Parathyroid adenoma (tissue), 2 donors: Measurements from ENCODE around the gene RPN2.

Source experiments
- H2AFZ ChIP-seq: fragments of 300-600 bp; sonication (generic); one replicate; pipeline ENCODE4 v1.7.0; 2017; ENCODE audit warnings: antibody characterized with exemption, mild to moderate bottlenecking
- H3K27ac ChIP-seq: fragments of 300-600 bp; sonication (generic); one replicate; pipeline ENCODE4 v1.7.0; 2017
- H3K27me3 ChIP-seq: fragments of 300-600 bp; sonication (generic); one replicate; pipeline ENCODE4 v1.7.0; 2017; ENCODE audit warnings: low read length; ENCODE audit not compliant: control insufficient read depth, insufficient read depth
- H3K36me3 ChIP-seq: fragments of 300-600 bp; sonication (generic); one replicate; pipeline ENCODE4 v1.7.0; 2017; ENCODE audit warnings: low read length; ENCODE audit not compliant: control insufficient read depth, insufficient read depth
- H3K4me1 ChIP-seq: fragments of 300-600 bp; sonication (generic); one replicate; pipeline ENCODE4 v1.7.0; 2017; ENCODE audit warnings: control low read depth
- H3K4me2 ChIP-seq: fragments of 300-600 bp; sonication (generic); one replicate; pipeline ENCODE4 v1.7.0; 2017; ENCODE audit warnings: low read length
- H3K4me3 ChIP-seq: fragments of 300-600 bp; sonication (generic); one replicate; pipeline ENCODE4 v1.7.0; 2017; ENCODE audit warnings: low read depth, low read length
- H3K79me2 ChIP-seq: fragments of 300-600 bp; sonication (generic); one replicate; pipeline ENCODE4 v1.7.0; 2017; ENCODE audit warnings: control low read depth
- H3K9ac ChIP-seq: fragments of 300-600 bp; sonication (generic); one replicate; pipeline ENCODE4 v1.7.0; 2017; ENCODE audit warnings: mild to moderate bottlenecking
- H3K9me3 ChIP-seq: fragments of 300-600 bp; sonication (generic); one replicate; pipeline ENCODE4 v1.7.0; 2017; ENCODE audit warnings: low read length; ENCODE audit not compliant: control insufficient read depth
- CTCF ChIP-seq: fragments of 300-600 bp; sonication (generic); IDR thresholded peaks from one replicate; pipeline ENCODE4 v1.7.0; 2017; ENCODE audit warnings: antibody characterized with exemption, mild to moderate bottlenecking
- donor health status: primary hyperparathyroidism.

RPN2 gene

GRCh38 chr20:37223053-37223452, 43.9 kb downstream of the RPN2 start:
- Histone ChIP-seq H3K27ac (no peak overlapping the region), H2AFZ (no peak overlapping the region), H3K4me2 (no peak overlapping the region), H3K79me2 (no peaks in the 10 kb centered on the region), H3K9me3 (no peaks in the 10 kb centered on the region), H3K36me3 (no peaks in the 10 kb centered on the region), H3K27me3 (no peaks in the 10 kb centered on the region), H3K4me3 (no peak overlapping the region), H3K9ac (no peak overlapping the region), H3K4me1 (peaks cover 5% of the 10 kb centered on the region)
- no peak for TF ChIP-seq CTCF

GRCh38 chr20:37225146-37225545, 46.0 kb downstream of the RPN2 start:
- Histone ChIP-seq H2AFZ (no peak overlapping the region), H3K9ac (no peak overlapping the region), H3K27me3 (no peaks in the 10 kb centered on the region), H3K79me2 (no peaks in the 10 kb centered on the region), H3K9me3 (no peaks in the 10 kb centered on the region), H3K4me3 (no peak overlapping the region), H3K4me1 (peaks cover 5% of the 10 kb centered on the region), H3K36me3 (no peaks in the 10 kb centered on the region), H3K4me2 (no peak overlapping the region), H3K27ac (no peak overlapping the region)
- TF ChIP-seq CTCF = no peak

GRCh38 chr20:37226889-37227288, 47.8 kb downstream of the RPN2 start:
- no peak overlapping the region for H3K4me3 ChIP-seq
- H3K4me1 ChIP-seq = peaks cover 5% of the 10 kb centered on the region
- H3K9me3 ChIP-seq = no peaks in the 10 kb centered on the region
- H3K27ac ChIP-seq = no peak overlapping the region
- H3K9ac ChIP-seq = no peak overlapping the region
- no peak overlapping the region for H3K4me2 ChIP-seq
- H2AFZ ChIP-seq = no peak overlapping the region
- TF ChIP-seq CTCF = no peak
- H3K27me3 ChIP-seq = no peaks in the 10 kb centered on the region
- H3K79me2 ChIP-seq = no peaks in the 10 kb centered on the region
- no peaks in the 10 kb centered on the region for H3K36me3 ChIP-seq

GRCh38 chr20:37228082-37228481, 49.0 kb downstream of the RPN2 start:
- TF ChIP-seq CTCF = no peak
- peaks cover 5% of the 10 kb centered on the region for H3K4me1 ChIP-seq
- no peak overlapping the region for H3K4me2 ChIP-seq
- no peaks in the 10 kb centered on the region for H3K79me2 ChIP-seq
- H3K9me3 ChIP-seq = no peaks in the 10 kb centered on the region
- H2AFZ ChIP-seq = no peak overlapping the region
- no peak overlapping the region for H3K9ac ChIP-seq
- no peak overlapping the region for H3K4me3 ChIP-seq
- no peak overlapping the region for H3K27ac ChIP-seq
- H3K27me3 ChIP-seq = no peaks in the 10 kb centered on the region
- no peaks in the 10 kb centered on the region for H3K36me3 ChIP-seq

GRCh38 chr20:37228656-37229055, 49.5 kb downstream of the RPN2 start:
- no peak overlapping the region for H3K9ac ChIP-seq
- no peaks in the 10 kb centered on the region for H3K9me3 ChIP-seq
- no peak overlapping the region for H3K27ac ChIP-seq
- no peak overlapping the region for H2AFZ ChIP-seq
- no peaks in the 10 kb centered on the region for H3K79me2 ChIP-seq
- H3K4me1 ChIP-seq = peaks cover 5% of the 10 kb centered on the region
- no peak overlapping the region for H3K4me2 ChIP-seq
- no peaks in the 10 kb centered on the region for H3K36me3 ChIP-seq
- TF ChIP-seq CTCF = no peak
- no peak overlapping the region for H3K4me3 ChIP-seq
- no peaks in the 10 kb centered on the region for H3K27me3 ChIP-seq
